B cell (primary cell): ENCODE measurements around the gene TTC28. TPM values are rescaled to one million over a fixed set of nuclear protein-coding genes. Genes with fewer than 3 reads are reported as not detected.

ENCODE experiments used
- ATAC-seq: fragments of 200-7000 bp; cut with Tn5 transposase; one replicate; pipeline ENCODE4 v1.10.0; 2021; ENCODE audit warnings: low read depth, mild to moderate bottlenecking, moderate number of reproducible peaks, moderate library complexity
- CTCF ChIA-PET: fragments of 350-600 bp; sonication (Branson Sonifier 250); formaldehyde crosslinking; loops from one replicate; lab custom pipeline; 2021; ENCODE audit warnings: antibody characterized with exemption, inconsistent platforms; lab: Charles Lee
- POLR2A ChIA-PET: fragments of 350-600 bp; sonication (Branson Sonifier 250); formaldehyde crosslinking; loops from one replicate; lab custom pipeline; 2021; ENCODE audit warnings: antibody characterized with exemption; lab: Charles Lee
- DNase-seq: peaks from one replicate; pipeline ENCODE4 v3.0.0; 2013
- H2AFZ ChIP-seq: 2 replicates; pipeline ENCODE4 v1.6.1; 2012; ENCODE audit warnings: mild to moderate bottlenecking, low read depth, low read length; ENCODE audit not compliant: insufficient read depth, poor library complexity, severe bottlenecking
- H3K27ac ChIP-seq, 2 donors: 1 replicate in 1 of 2; 2 replicates in 1 of 2; pipeline ENCODE4 v1.5.1; 2012 to 2013; ENCODE audit warnings: low read length in 2 of 2, mild to moderate bottlenecking in 2 of 2, moderate library complexity in 1 of 2
- H3K27me3 ChIP-seq, 4 experiments: fragments of 200-600 bp in 1 of 4; sonication (generic) in 1 of 4; replicated peaks in 1 of 4; 1 replicate in 2 of 4; 2 replicates in 2 of 4; pipeline versions ENCODE4 v1.6.1 to v1.7.0; 2013 to 2016; ENCODE audit warnings: low read length in 3 of 4, mild to moderate bottlenecking in 2 of 4, mixed read lengths in 1 of 4, moderate library complexity in 1 of 4; ENCODE audit not compliant: insufficient read depth in 4 of 4, control insufficient read depth in 3 of 4; ENCODE audit errors: control extremely low read depth in 1 of 4
- H3K36me3 ChIP-seq, 2 experiments: replicated peaks in 1 of 2; 1 replicate in 1 of 2; 2 replicates in 1 of 2; pipeline versions ENCODE4 v1.6.1 to v1.7.1; 2013; ENCODE audit warnings: low read length in 1 of 2; ENCODE audit not compliant: insufficient read depth in 2 of 2, control insufficient read depth in 1 of 2; ENCODE audit errors: control extremely low read depth in 1 of 2, extremely low read depth in 1 of 2
- H3K4me1 ChIP-seq, 2 donors: fragments of 200-600 bp in 1 of 2; sonication (generic) in 1 of 2; 1 replicate in 1 of 2; 2 replicates in 1 of 2; pipeline versions ENCODE4 v1.5.1 to v1.6.1; 2013 to 2017; ENCODE audit warnings: low read length in 2 of 2; ENCODE audit not compliant: control insufficient read depth in 2 of 2, insufficient read depth in 2 of 2
- H3K4me2 ChIP-seq: replicated peaks from 2 replicates; pipeline ENCODE3; 2012; ENCODE audit warnings: mild to moderate bottlenecking, low read depth, low read length; ENCODE audit not compliant: poor library complexity, severe bottlenecking
- H3K4me3 ChIP-seq, 5 experiments: fragments of 200-600 bp in 1 of 5; sonication (generic) in 1 of 5; 1 replicate in 3 of 5; 2 replicates in 2 of 5; pipeline versions ENCODE4 v1.5.1 to v1.7.0; 2011 to 2016; ENCODE audit warnings: low read length in 4 of 5, mild to moderate bottlenecking in 4 of 5, low read depth in 2 of 5, control low read depth in 1 of 5, moderate library complexity in 1 of 5; ENCODE audit not compliant: insufficient read depth in 1 of 5; ENCODE audit errors: control extremely low read depth in 1 of 5, extremely low read depth in 1 of 5
- H3K79me2 ChIP-seq: fragments of 200-600 bp; sonication (generic); one replicate; pipeline ENCODE4 v1.6.0; 2016; ENCODE audit warnings: low read length; ENCODE audit not compliant: control insufficient read depth, insufficient read depth
- H3K9ac ChIP-seq: fragments of 200-600 bp; sonication (generic); 2 replicates; pipeline ENCODE4 v1.6.1; 2017; ENCODE audit warnings: mild to moderate bottlenecking, low read length, moderate library complexity
- H3K9me3 ChIP-seq, 3 donors: one replicate each; pipeline versions ENCODE4 v1.6.1 to v1.7.1; 2013; ENCODE audit warnings: low read length in 2 of 3; ENCODE audit not compliant: control insufficient read depth in 2 of 3, insufficient read depth in 1 of 3; ENCODE audit errors: control extremely low read depth in 1 of 3
- H4K20me1 ChIP-seq: 2 replicates; pipeline ENCODE4 v1.6.0; 2012; ENCODE audit warnings: mild to moderate bottlenecking, low read length; ENCODE audit not compliant: insufficient read depth, control insufficient read depth, poor library complexity, severe bottlenecking
- H3K27ac Mint-ChIP-seq: one replicate; pipeline ENCODE4 v1.8.0; 2021; ENCODE audit warnings: mixed read lengths
- H3K27me3 Mint-ChIP-seq: one replicate; pipeline ENCODE4 v1.8.0; 2021; ENCODE audit warnings: mixed read lengths
- H3K4me1 Mint-ChIP-seq: one replicate; pipeline ENCODE4 v1.8.0; 2021; ENCODE audit warnings: mixed read lengths
- H3K4me3 Mint-ChIP-seq: one replicate; pipeline ENCODE4 v1.8.0; 2021; ENCODE audit warnings: mixed read lengths
- H3K9me3 Mint-ChIP-seq: one replicate; pipeline ENCODE4 v1.8.0; 2022; ENCODE audit warnings: mixed read lengths; ENCODE audit not compliant: insufficient read depth
- EZH2 ChIP-seq: IDR thresholded peaks from 2 replicates; pipeline ENCODE4 v1.6.1; 2012; ENCODE audit warnings: borderline replicate concordance, low read depth, mild to moderate bottlenecking, moderate library complexity, low read length; ENCODE audit not compliant: insufficient read depth, poor library complexity, severe bottlenecking
- WGBS: methylation state at CpG from one replicate; pipeline ENCODE4 v1.1.5; 2013; ENCODE audit warnings: missing lambda C conversion rate; ENCODE audit not compliant: insufficient coverage; 5-methylcytosine and 5-hydroxymethylcytosine counted together
- intact Hi-C: fragments of 100-400 bp; cut with micrococcal nuclease; formaldehyde crosslinking; loops from one replicate; pipeline ENCODE4 v1.10.0; 2022
- polyA plus RNA-seq: library from polyadenylated mRNA; depleted of rRNA; stranded (reverse); fragments of >200 nt; gene quantifications from 2 replicates; pipeline ENCODE4 v1.2.3, GENCODE V29; 2012
- total RNA-seq, 2 donors: library from RNA; stranded (reverse); fragments of 120-200 nt in 1 of 2; gene quantifications; 1 replicate in 1 of 2; 2 replicates in 1 of 2; pipeline versions ENCODE4 v1.2.3 to v1.2.4, GENCODE V29; 2013 to 2022
- TF ChIP-seq, protein P1 (sequence below): fragments of 200-600 bp; IDR thresholded peaks from one replicate; pipeline ENCODE4 v1.8.0; 2022; ENCODE audit warnings: antibody characterized with exemption, mild to moderate bottlenecking

TTC28 gene
- total and polyA plus RNA-seq, 2 donors (not counting 1 experiment from before 2014, with no cell fraction given), result 4.5 to 7.3 TPM

DNA sequence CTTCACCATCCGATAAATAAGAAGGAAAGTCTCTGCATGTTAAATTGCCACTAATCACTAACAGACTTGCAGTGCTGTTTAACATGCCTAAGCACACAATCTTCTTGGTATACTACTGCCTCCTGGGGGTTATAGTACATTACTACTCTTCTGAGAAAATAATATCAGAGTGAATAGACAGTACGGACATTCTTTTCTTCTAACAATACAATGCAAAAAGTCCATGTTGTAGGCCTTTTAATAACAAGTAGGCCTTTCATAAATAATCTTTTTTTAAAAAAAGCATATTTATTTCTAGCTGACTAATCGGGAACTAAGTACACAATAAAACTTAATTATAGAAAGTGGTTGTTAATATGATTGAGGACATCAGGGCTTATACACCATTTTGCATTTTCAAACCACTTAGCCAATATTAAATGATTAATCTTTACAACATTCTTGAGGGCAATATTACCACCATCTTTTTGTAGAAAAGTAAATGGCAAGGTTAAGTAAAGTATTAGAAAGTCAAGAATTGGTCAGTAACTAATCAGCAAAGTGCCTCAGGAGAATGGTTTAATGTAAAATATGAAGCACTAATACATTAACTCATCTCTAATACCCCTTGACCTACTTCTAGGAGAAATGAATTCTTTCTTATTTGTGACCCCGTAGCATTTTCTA is 84.7 kb downstream of the TTC28 start:
- Mint-ChIP-seq H3K9me3 (no peaks in the 10 kb centered on the region), H3K27me3 (no peaks in the 10 kb centered on the region), H3K27ac (no peak overlapping the region), H3K4me1 (no peaks in the 10 kb centered on the region), H3K4me3 (no peak overlapping the region)
- no peak for TF ChIP-seq EZH2
- TF ChIP-seq, protein P1, sequence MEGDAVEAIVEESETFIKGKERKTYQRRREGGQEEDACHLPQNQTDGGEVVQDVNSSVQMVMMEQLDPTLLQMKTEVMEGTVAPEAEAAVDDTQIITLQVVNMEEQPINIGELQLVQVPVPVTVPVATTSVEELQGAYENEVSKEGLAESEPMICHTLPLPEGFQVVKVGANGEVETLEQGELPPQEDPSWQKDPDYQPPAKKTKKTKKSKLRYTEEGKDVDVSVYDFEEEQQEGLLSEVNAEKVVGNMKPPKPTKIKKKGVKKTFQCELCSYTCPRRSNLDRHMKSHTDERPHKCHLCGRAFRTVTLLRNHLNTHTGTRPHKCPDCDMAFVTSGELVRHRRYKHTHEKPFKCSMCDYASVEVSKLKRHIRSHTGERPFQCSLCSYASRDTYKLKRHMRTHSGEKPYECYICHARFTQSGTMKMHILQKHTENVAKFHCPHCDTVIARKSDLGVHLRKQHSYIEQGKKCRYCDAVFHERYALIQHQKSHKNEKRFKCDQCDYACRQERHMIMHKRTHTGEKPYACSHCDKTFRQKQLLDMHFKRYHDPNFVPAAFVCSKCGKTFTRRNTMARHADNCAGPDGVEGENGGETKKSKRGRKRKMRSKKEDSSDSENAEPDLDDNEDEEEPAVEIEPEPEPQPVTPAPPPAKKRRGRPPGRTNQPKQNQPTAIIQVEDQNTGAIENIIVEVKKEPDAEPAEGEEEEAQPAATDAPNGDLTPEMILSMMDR, result peak; percentile 89
- no CpG with 5 or more reads among the region's 4 CpGs for WGBS
- H3K79me2 ChIP-seq, result no peaks in the 10 kb centered on the region
- no peaks in the 10 kb centered on the region for H3K9me3 ChIP-seq
- no peaks in the 10 kb centered on the region for H3K4me1 ChIP-seq
- no peaks in the 10 kb centered on the region for H3K27me3 ChIP-seq
- H3K4me3 ChIP-seq, result no peak overlapping the region
- ChIA-PET CTCF (interaction anchor here (1.2 to 2.5 kb wide), 4 partner anchors 234 to 575 kb away, joined by 3 to 19 read pairs (median 6); no protein-coding TSS in a partner anchor), POLR2A (no interaction called here)
- no peak overlapping the region for H2AFZ ChIP-seq
- DNase-seq, result peak; percentile 38
- no peak overlapping the region for H3K27ac ChIP-seq
- peak; percentile 43 for ATAC-seq
- H3K9ac ChIP-seq, result no peak overlapping the region
- intact Hi-C loops, result no loop called here
- H3K4me2 ChIP-seq, result no peak overlapping the region
- H3K36me3 ChIP-seq, result no peaks in the 10 kb centered on the region
- H4K20me1 ChIP-seq, result no peaks in the 10 kb centered on the region

DNA sequence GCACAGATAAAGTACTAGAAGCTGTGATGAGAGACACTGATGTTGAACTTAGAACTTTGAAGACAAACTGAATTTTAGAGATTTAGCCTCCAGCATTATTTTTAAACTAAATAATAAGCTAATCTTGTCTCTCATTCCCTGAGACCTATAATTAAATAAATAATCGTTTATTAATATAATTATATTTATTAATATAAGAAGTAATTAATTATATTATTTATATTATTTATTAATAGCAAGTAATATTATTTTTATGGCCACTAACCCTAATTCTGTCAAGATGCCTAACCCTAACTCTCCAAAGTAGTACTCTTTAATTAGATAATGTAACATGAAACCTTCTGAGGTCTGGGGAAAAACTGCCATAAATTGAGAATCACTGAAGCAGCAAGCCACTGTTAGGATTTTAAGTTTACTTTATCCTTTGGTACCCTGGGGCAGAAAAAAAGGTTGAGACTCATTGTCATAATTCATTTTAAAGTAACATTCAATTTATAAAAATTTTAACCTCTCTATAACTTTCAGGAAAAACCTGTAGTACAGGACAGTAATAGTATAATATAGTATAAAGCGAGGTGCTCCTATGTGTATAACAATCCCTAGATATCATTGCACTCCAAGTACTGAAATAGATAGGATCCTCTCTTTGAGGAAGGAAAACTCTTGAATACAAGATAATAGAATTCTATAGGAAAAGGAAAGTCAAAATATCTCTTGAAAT is 85.4 kb downstream of the TTC28 start:
- no peak overlapping the region for H3K4me3 ChIP-seq
- H3K9me3 ChIP-seq, result no peaks in the 10 kb centered on the region
- H2AFZ ChIP-seq, result no peak overlapping the region
- no CpG with 5 or more reads among the region's 2 CpGs for WGBS
- no peaks in the 10 kb centered on the region for H3K36me3 ChIP-seq
- no peak overlapping the region for H3K9ac ChIP-seq
- POLR2A ChIA-PET, result no interaction called here
- H3K4me1 ChIP-seq, result no peaks in the 10 kb centered on the region
- Mint-ChIP-seq H3K4me1 (no peaks in the 10 kb centered on the region), H3K4me3 (no peak overlapping the region), H3K27me3 (no peaks in the 10 kb centered on the region), H3K9me3 (no peaks in the 10 kb centered on the region), H3K27ac (no peak overlapping the region)
- H3K4me2 ChIP-seq, result no peak overlapping the region
- DNase-seq (no peak), ATAC-seq (no peak)
- H3K79me2 ChIP-seq, result no peaks in the 10 kb centered on the region
- intact Hi-C loops, result no loop called here
- no peak overlapping the region for H3K27ac ChIP-seq
- no peaks in the 10 kb centered on the region for H4K20me1 ChIP-seq
- CTCF ChIA-PET, result interaction anchor here (1.3 to 3.2 kb wide), 4 partner anchors 236 to 574 kb away, joined by 3 to 22 read pairs (median 9); no protein-coding TSS in a partner anchor
- no peak for TF ChIP-seq EZH2
- TF ChIP-seq, protein P1, result no peak
- no peaks in the 10 kb centered on the region for H3K27me3 ChIP-seq
